ENCODE data around the gene TSPEAR.

Gene TSPEAR

DNA sequence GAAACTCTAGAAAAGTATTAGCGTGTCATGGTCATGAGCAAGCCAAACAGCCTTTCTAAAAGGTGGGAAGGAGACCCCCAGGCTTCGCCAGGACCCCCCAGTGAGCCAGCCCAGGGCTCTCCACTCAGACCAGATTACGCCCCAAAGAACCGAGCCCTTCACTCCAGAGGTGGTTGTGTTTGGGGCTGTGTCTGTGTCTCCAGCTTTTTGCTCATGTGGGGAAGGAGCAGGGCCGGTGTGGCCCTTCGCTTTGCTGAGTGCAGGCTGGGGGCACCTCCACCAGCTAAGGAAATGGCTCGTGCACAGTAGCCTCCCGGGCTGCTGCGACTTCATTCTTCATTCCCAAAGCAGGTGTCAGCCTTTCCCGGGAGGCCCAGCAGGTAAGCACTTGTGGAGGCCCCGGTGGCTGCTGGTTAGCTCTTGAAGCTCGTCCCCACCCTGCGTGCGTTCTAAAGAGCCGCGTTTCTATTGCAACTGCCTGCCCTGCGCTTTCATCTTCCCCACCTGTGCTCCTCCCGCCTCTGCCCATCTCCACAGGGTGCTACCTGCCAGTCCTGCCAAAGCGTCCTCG lies 531 bp downstream of the TSPEAR start:
- no peak for DNase-seq (ENCODE audit: extremely low spot score)
- TF ChIP-seq L3MBTL2 (conservative IDR thresholded peaks at IDR 0.05) (no peak), ARNT (IDR thresholded peaks at IDR 0.05) (no peak), TARDBP (IDR thresholded peaks at IDR 0.05) (no peak), SUZ12 (IDR thresholded peaks at IDR 0.05) (no peak), CTBP1 (IDR thresholded peaks at IDR 0.05; ENCODE audit: borderline replicate concordance) (no peak), FOXK2 (IDR thresholded peaks at IDR 0.05) (no peak), FOXM1 (IDR thresholded peaks at IDR 0.05; ENCODE audit: borderline replicate concordance) (no peak), FOXA1 (IDR thresholded peaks at IDR 0.05) (no peak), LEF1 (IDR thresholded peaks at IDR 0.05; ENCODE audit: borderline replicate concordance) (no peak), ELF4 (IDR thresholded peaks at IDR 0.05) (no peak)
- TF ChIP-seq, protein P1, sequence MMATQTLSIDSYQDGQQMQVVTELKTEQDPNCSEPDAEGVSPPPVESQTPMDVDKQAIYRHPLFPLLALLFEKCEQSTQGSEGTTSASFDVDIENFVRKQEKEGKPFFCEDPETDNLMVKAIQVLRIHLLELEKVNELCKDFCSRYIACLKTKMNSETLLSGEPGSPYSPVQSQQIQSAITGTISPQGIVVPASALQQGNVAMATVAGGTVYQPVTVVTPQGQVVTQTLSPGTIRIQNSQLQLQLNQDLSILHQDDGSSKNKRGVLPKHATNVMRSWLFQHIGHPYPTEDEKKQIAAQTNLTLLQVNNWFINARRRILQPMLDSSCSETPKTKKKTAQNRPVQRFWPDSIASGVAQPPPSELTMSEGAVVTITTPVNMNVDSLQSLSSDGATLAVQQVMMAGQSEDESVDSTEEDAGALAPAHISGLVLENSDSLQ (IDR thresholded peaks at IDR 0.05): no peak
- CTCF ChIA-PET: no interaction called here
- POLR2A ChIA-PET: no interaction called here

DNA sequence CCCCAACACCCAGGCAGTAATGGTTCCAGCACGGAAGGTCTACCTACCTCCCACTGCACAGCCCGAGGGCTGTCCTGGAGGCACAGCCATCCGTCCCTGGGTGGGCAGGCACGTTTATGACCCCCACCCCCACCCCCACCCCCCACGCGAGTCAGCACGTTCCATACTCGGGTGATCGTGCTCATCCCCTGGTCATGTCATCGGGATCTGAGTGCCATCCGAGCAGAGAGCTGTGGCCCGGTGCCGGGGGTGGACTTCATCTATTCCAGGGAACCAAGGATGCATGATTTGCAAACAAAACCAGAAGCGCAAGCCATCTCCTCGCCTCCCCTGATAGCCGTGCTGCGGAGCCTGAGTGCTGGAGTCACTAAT lies 1.1 kb downstream of the TSPEAR start:
- POLR2A ChIA-PET: no interaction called here
- TF ChIP-seq SUZ12 (IDR thresholded peaks at IDR 0.05) (no peak), FOXK2 (IDR thresholded peaks at IDR 0.05) (no peak), NFRKB (IDR thresholded peaks at IDR 0.05) (no peak), L3MBTL2 (conservative IDR thresholded peaks at IDR 0.05) (no peak), CTBP1 (IDR thresholded peaks at IDR 0.05; ENCODE audit: borderline replicate concordance) (no peak), ZNF384 (IDR thresholded peaks at IDR 0.05) (no peak), FOXA1 (IDR thresholded peaks at IDR 0.05) (no peak), ELF4 (IDR thresholded peaks at IDR 0.05) (no peak), LEF1 (IDR thresholded peaks at IDR 0.05; ENCODE audit: borderline replicate concordance) (no peak), ARNT (IDR thresholded peaks at IDR 0.05) (no peak), BHLHE40 (IDR thresholded peaks at IDR 0.05; ENCODE audit: borderline replicate concordance) (no peak), HDGF (IDR thresholded peaks at IDR 0.05; ENCODE audit: borderline replicate concordance) (no peak), TARDBP (IDR thresholded peaks at IDR 0.05) (no peak)
- TF ChIP-seq, protein P1 (IDR thresholded peaks at IDR 0.05): no peak
- CTCF ChIA-PET: interaction anchor here (0.5 kb wide), 1 partner anchor 181 kb away, joined by 3 read pairs; no protein-coding TSS in a partner anchor
- no peak for DNase-seq (ENCODE audit: extremely low spot score)

DNA sequence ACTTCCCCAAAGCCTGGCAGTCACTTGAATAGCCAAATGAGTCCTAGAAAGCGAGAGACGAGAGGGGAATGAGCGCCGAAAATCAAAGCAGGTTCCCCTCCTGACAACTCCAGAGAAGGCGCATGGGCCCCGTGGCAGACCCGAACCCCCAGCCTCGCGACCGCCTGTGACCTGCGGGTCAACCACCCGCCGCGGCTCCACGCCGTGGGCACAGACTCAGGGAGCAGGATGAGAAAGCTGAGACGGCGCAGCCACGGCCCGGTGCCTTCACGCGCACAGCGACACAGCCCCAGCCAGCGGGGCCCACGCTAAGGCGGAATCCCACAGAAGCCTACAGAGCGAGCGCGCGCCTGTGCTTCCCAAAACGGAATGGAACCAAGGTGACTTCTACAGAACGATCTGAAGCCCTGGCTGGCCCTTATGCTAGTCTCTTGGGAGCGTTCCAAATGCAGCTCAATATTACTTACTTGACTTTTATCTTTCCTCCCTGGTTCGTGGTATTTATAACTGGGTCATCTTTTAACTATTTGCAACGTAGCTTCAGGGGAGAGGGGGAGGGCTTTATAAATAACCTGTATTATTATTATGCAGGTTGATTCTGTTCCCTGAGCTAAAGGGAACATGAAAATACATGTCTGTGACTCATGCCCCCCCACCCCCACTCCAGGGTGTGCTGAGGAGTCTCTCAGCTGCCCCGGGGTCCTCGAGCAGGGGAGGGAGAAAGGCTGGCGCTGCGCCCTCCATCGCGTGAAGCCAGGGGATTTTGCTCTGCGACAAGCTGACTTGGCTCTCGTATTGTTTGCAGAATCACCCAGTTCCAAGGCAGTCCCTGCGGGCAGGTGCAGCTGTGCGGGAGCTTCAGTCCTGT lies 1.7 kb downstream of the TSPEAR start:
- no peak for DNase-seq (ENCODE audit: extremely low spot score)
- CTCF ChIA-PET: interaction anchor here (0.5 kb wide), 1 partner anchor 180 kb away, joined by 3 read pairs; no protein-coding TSS in a partner anchor
- no peak for TF ChIP-seq CTBP1 (IDR thresholded peaks at IDR 0.05; ENCODE audit: borderline replicate concordance)
- TF ChIP-seq ZNF384 (IDR thresholded peaks at IDR 0.05): no peak
- TF ChIP-seq SUZ12 (IDR thresholded peaks at IDR 0.05): no peak
- TF ChIP-seq BHLHE40 (IDR thresholded peaks at IDR 0.05; ENCODE audit: borderline replicate concordance): no peak
- TF ChIP-seq HDGF (IDR thresholded peaks at IDR 0.05; ENCODE audit: borderline replicate concordance): no peak
- no peak for TF ChIP-seq SP1 (IDR thresholded peaks at IDR 0.05)
- no peak for TF ChIP-seq ELF4 (IDR thresholded peaks at IDR 0.05)
- TF ChIP-seq, protein P1 (IDR thresholded peaks at IDR 0.05): no peak
- TF ChIP-seq FOXM1 (IDR thresholded peaks at IDR 0.05; ENCODE audit: borderline replicate concordance): no peak
- TF ChIP-seq FOXA1 (IDR thresholded peaks at IDR 0.05): no peak
- no peak for TF ChIP-seq ARNT (IDR thresholded peaks at IDR 0.05)
- TF ChIP-seq NFRKB (IDR thresholded peaks at IDR 0.05): no peak
- no peak for TF ChIP-seq FOXK2 (IDR thresholded peaks at IDR 0.05)
- TF ChIP-seq LEF1 (IDR thresholded peaks at IDR 0.05; ENCODE audit: borderline replicate concordance): no peak
- no peak for TF ChIP-seq TARDBP (IDR thresholded peaks at IDR 0.05)
- TF ChIP-seq L3MBTL2 (conservative IDR thresholded peaks at IDR 0.05): no peak
- POLR2A ChIA-PET: no interaction called here

DNA sequence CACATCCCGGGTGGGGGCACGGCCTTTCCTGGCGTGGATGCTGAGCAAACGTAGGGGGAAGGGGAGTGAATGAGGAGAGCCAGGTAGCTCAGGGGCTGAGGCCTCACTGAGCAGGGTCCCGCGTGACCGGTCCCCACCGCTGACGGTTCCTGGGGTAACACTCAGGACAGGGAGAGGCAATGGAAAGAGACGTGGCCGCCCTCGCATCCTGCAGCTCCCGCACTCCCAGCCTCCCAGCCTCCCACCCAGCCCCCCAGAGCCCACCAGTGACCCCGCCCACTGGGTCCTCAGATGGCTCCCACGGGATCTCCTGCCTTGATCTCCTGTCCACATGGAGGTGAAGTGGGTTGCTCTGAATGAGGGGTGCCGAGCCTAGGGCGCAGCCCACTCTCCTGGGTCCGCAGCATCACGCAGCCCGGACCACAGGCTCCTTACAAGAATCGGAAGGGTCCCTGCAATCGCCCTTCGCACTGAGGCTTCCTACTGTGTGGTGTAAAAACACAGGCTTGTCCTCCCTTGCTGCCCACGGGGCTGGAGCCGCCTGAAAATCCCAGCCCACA lies 2.4 kb downstream of the TSPEAR start:
- DNase-seq (ENCODE audit: extremely low spot score): no peak
- POLR2A ChIA-PET: no interaction called here
- CTCF ChIA-PET: no interaction called here
- TF ChIP-seq TARDBP (IDR thresholded peaks at IDR 0.05) (no peak), BHLHE40 (IDR thresholded peaks at IDR 0.05; ENCODE audit: borderline replicate concordance) (no peak), HDGF (IDR thresholded peaks at IDR 0.05; ENCODE audit: borderline replicate concordance) (no peak), ELF4 (IDR thresholded peaks at IDR 0.05) (no peak), FOXK2 (IDR thresholded peaks at IDR 0.05) (no peak), NFRKB (IDR thresholded peaks at IDR 0.05) (no peak), L3MBTL2 (conservative IDR thresholded peaks at IDR 0.05) (no peak), FOXA1 (IDR thresholded peaks at IDR 0.05) (no peak), CTBP1 (IDR thresholded peaks at IDR 0.05; ENCODE audit: borderline replicate concordance) (no peak)
- TF ChIP-seq, protein P1 (IDR thresholded peaks at IDR 0.05): no peak

Data from HEK293T (cell line).